Calu3 (cell line): ENCODE data around the gene OR6S1. TPM values are rescaled to one million over a fixed set of nuclear protein-coding genes. Genes with fewer than 3 reads are reported as not detected.
A peak's percentile ranks its signal among the peaks of the same experiment; 100 is the strongest.

Source experiments
- BruUV-seq: library from RNA; stranded (reverse); fragments of 400-500 nt; replicated peaks from 2 replicates; lab custom pipeline; 2021; lab: Mats Ljungman, UMichigan
- CTCF ChIA-PET: fragments of 300-600 bp; sonication (Branson Sonifier 250); formaldehyde crosslinking; loops from one replicate; lab custom pipeline; 2022; ENCODE audit warnings: antibody characterized with exemption; lab: Charles Lee
- DNase-seq: peaks from one replicate; pipeline ENCODE4 v3.0.0; 2022
- H3K27ac Mint-ChIP-seq: one replicate; pipeline ENCODE4 v1.8.0; 2022; ENCODE audit warnings: mixed read lengths; ENCODE audit not compliant: unreplicated experiment
- H3K27me3 Mint-ChIP-seq: one replicate; pipeline ENCODE4 v1.8.0; 2022; ENCODE audit warnings: mixed read lengths; ENCODE audit not compliant: unreplicated experiment
- H3K36me3 Mint-ChIP-seq: one replicate; pipeline ENCODE4 v1.8.0; 2022; ENCODE audit warnings: mild to moderate bottlenecking, moderate library complexity, mixed read lengths; ENCODE audit not compliant: insufficient read depth, unreplicated experiment
- H3K4me1 Mint-ChIP-seq: one replicate; pipeline ENCODE4 v1.8.0; 2022; ENCODE audit warnings: mild to moderate bottlenecking, low read depth, mixed read lengths; ENCODE audit not compliant: unreplicated experiment
- H3K4me3 Mint-ChIP-seq: one replicate; pipeline ENCODE4 v1.8.0; 2022; ENCODE audit warnings: mild to moderate bottlenecking, low read depth, moderate library complexity, mixed read lengths; ENCODE audit not compliant: unreplicated experiment
- H3K9me3 Mint-ChIP-seq: one replicate; pipeline ENCODE4 v1.8.0; 2022; ENCODE audit warnings: low read depth, mixed read lengths; ENCODE audit not compliant: unreplicated experiment
- intact Hi-C: fragments of 100-400 bp; cut with micrococcal nuclease; formaldehyde crosslinking; loops from one replicate; pipeline ENCODE4 v1.10.0; 2022; ENCODE audit not compliant: unreplicated experiment
- total RNA-seq: library from RNA; stranded (reverse); gene quantifications from 2 replicates; pipeline ENCODE4 v1.2.3, GENCODE V29; 2022
- TF ChIP-seq, protein P1 (sequence below): fragments of 200-600 bp; IDR thresholded peaks from one replicate; pipeline ENCODE4 v1.8.0; 2022; ENCODE audit warnings: antibody characterized with exemption; ENCODE audit not compliant: unreplicated experiment

Gene OR6S1
- total RNA-seq, 1 experiment from 2014 or later = not detected

DNA sequence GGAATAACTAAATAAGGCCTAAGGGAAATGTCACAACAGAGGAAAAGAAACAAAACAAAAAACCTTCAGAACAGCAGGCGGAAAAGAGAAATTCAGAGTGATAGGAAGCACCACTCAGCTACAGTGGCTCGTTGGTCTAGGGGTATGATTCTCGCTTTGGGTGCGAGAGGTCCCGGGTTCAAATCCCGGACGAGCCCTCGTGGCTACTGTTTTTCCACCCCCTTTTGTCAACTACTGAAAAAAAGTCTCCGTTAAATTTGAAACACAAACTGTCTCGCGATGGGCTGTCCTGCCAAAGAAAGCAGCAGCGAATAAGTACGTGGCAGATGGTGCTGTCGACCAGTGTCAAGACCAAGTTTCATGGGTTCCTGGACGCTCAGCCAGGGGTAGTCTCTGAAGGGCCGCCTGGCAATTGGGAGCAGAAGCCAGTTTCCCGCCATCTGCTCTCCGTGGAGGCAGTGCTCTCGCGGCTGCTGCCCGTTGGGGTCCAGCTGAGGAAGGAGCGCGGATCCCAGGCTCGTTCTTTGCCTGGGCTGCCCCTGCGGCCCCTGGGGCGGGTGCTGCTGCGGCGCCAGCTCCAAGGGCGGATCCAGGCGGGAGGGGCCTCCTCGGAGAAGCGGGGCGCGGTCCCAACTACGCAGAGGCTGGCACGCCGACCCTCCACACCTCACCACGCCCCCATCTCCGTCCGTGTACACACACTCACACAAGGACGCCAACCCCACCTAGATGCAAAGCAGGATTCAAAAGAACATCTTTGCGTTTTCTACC, 42.6 kb upstream of the OR6S1 start, which contains the start of gene RNASE4:
Gene RNASE4 (plus strand): TSS at position 670 of the 771 bp plus-strand sequence. CDS start 14,812 bp downstream, outside the sequence.
- Mint-ChIP-seq H3K4me1 (peaks cover 40% of the 10 kb centered on the region), H3K4me3 (no peak within 1 kb of the TSS), H3K27me3 (no peaks in the 10 kb centered on the region), H3K27ac (no peak within 1 kb of the TSS), H3K36me3 (peaks cover 5% of the 10 kb centered on the region), H3K9me3 (no peaks in the 10 kb centered on the region)
- peak; percentile 80 for DNase-seq
- no TSS peak for BruUV-seq
- TF ChIP-seq, protein P1, sequence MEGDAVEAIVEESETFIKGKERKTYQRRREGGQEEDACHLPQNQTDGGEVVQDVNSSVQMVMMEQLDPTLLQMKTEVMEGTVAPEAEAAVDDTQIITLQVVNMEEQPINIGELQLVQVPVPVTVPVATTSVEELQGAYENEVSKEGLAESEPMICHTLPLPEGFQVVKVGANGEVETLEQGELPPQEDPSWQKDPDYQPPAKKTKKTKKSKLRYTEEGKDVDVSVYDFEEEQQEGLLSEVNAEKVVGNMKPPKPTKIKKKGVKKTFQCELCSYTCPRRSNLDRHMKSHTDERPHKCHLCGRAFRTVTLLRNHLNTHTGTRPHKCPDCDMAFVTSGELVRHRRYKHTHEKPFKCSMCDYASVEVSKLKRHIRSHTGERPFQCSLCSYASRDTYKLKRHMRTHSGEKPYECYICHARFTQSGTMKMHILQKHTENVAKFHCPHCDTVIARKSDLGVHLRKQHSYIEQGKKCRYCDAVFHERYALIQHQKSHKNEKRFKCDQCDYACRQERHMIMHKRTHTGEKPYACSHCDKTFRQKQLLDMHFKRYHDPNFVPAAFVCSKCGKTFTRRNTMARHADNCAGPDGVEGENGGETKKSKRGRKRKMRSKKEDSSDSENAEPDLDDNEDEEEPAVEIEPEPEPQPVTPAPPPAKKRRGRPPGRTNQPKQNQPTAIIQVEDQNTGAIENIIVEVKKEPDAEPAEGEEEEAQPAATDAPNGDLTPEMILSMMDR = no peak
- intact Hi-C loops = loop anchor here (2.0 to 5.0 kb wide), 5 partner anchors 51 to 352 kb away; partner anchors contain the start of gene CCNB1IP1
- CTCF ChIA-PET = interaction anchor here (0.6 to 2.2 kb wide), 2 partner anchors 61 to 71 kb away, joined by 4 to 12 read pairs; no protein-coding TSS in a partner anchor

DNA sequence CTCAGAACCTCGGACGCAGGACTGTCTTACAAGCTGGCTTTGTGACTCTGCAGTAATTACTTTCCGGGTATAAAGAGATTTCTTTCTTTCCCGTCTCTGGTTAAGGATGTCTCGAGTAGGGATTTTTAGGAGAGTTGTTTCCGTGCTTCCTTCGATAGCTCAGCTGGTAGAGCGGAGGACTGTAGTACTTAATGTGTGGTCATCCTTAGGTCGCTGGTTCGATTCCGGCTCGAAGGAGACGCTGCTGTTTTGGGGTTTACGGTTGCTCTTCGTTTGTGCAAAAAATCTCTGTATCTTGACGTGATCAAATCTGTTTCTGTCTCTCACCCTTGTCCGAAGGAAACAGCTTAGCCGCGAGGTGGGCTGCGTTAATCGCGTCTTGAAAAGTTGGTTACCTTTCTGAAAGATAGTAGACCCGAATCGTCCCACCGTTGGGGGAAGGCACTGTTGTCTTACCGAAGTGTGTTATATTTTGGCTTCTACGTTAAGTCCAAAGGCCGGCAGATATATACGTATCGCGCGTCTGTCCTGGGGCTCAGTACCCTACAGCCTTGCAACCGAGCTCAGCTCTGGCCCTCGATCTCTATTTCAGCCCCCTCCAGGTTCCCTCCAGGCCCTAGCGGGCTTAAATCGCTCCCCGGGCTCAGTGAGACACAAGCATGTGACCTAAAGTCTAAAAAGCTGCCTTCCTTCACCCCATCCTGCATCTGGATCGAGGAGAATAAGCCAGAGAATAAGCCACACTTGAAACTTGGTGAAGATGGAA, 41.8 kb upstream of the OR6S1 start:
- Mint-ChIP-seq H3K4me3 (no peak overlapping the region), H3K27me3 (no peaks in the 10 kb centered on the region), H3K27ac (no peak overlapping the region), H3K4me1 (peaks cover 40% of the 10 kb centered on the region), H3K36me3 (peaks cover 5% of the 10 kb centered on the region), H3K9me3 (no peaks in the 10 kb centered on the region)
- DNase-seq = peak; percentile 81
- TF ChIP-seq, protein P1 = no peak
- no TSS peak for BruUV-seq
- intact Hi-C loops = loop anchor here (2.0 to 5.0 kb wide), 5 partner anchors 51 to 351 kb away; partner anchors contain the start of gene CCNB1IP1
- CTCF ChIA-PET = interaction anchor here (0.7 to 2.2 kb wide), 3 partner anchors 51 to 266 kb away, joined by 3 to 12 read pairs (median 7); no protein-coding TSS in a partner anchor

DNA sequence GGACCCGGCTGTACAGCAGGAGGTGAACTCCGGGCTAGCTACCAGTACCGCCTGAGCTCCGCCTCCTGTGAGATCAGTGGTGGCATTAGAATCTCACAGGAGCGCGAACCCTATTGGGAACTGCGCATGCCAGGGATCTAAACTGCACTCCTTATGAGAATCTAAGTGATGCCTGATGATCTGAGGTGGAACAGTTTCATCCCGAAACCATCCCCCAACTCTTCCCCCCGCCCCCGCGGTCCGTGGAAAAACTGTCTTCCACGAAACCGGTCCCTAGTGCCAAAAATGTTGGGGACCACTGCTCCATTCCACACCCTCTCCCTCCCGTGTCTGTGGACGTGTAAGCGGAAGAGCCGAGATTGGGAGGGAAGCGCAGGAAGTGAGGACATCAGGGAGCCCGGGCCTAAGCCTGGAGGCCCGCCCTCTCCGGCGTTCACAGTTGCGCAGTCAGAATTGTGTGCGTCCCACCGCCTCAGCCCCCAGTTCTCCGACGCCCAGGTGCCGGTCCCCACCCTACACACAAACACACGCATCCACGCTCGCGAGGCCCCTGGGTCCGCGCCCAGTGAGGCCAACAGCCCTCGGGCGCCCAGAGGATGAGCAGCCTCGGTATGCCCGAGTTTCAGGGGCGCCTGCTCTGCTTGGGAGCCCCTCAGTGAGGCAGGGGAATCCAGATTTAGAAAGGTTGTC, 41.1 kb upstream of the OR6S1 start:
- H3K27me3 Mint-ChIP-seq = no peaks in the 10 kb centered on the region
- BruUV-seq = no TSS peak
- no peaks in the 10 kb centered on the region for H3K9me3 Mint-ChIP-seq
- H3K27ac Mint-ChIP-seq = no peak overlapping the region
- no peak overlapping the region for H3K4me3 Mint-ChIP-seq
- peaks cover 5% of the 10 kb centered on the region for H3K36me3 Mint-ChIP-seq
- TF ChIP-seq, protein P1 = no peak
- CTCF ChIA-PET = interaction anchor here (0.6 to 2.6 kb wide), 8 partner anchors 9 to 289 kb away, joined by 3 to 15 read pairs (median 7); no protein-coding TSS in a partner anchor
- peak; percentile 83 for DNase-seq
- intact Hi-C loops = loop anchor here (2.0 to 5.0 kb wide), 5 partner anchors 50 to 350 kb away; partner anchors contain the start of gene CCNB1IP1
- H3K4me1 Mint-ChIP-seq = peaks cover 32% of the 10 kb centered on the region

DNA sequence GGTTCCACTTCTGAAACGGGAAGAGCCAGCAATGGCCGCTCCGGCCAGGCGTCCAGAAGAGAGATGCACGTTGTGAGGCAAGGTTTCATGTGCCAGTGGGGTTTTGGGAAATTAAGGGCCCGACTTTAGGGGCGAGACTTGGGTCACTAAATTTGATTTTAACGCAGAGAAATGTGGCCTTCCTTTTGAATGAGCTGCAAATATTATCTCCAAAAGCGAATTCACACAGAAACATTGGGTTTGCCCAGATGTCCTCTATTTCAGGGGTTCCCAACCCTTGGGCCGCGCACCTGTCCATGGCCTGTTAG, 40.6 kb upstream of the OR6S1 start:
- peaks cover under 1% of the 10 kb centered on the region for H3K27me3 Mint-ChIP-seq
- TF ChIP-seq, protein P1 = no peak
- H3K9me3 Mint-ChIP-seq = no peaks in the 10 kb centered on the region
- intact Hi-C loops = loop anchor here (2.0 to 5.0 kb wide), 5 partner anchors 49 to 350 kb away; partner anchors contain the start of gene CCNB1IP1
- H3K36me3 Mint-ChIP-seq = peaks cover 5% of the 10 kb centered on the region
- no peak overlapping the region for H3K27ac Mint-ChIP-seq
- CTCF ChIA-PET = interaction anchor here (0.6 to 2.6 kb wide), 7 partner anchors 9 to 289 kb away, joined by 3 to 15 read pairs (median 7); no protein-coding TSS in a partner anchor
- TSS peak; percentile 96 for BruUV-seq
- H3K4me1 Mint-ChIP-seq = peaks cover 27% of the 10 kb centered on the region
- no peak overlapping the region for H3K4me3 Mint-ChIP-seq
- no peak for DNase-seq
